GM23248 (cell line): ENCODE measurements around the gene GLIPR1L1. TPM values are rescaled to one million over a fixed set of nuclear protein-coding genes. Genes with fewer than 3 reads are reported as not detected.
A peak's percentile ranks its signal among the peaks of the same experiment; 100 is the strongest.

Experiments used
- DNase-seq: peaks from one replicate; pipeline ENCODE4 v3.0.0-alpha.2; 2015
- H2AFZ ChIP-seq: fragments of 200-600 bp; sonication (generic); 2 replicates; pipeline ENCODE4 v1.6.1; 2016; ENCODE audit warnings: antibody characterized with exemption
- H3F3A ChIP-seq: fragments of 200-600 bp; sonication (generic); 2 replicates; pipeline ENCODE4 v1.6.1; 2016; ENCODE audit warnings: mild to moderate bottlenecking, antibody characterized with exemption, mixed run types; ENCODE audit not compliant: insufficient read depth
- H3K27ac ChIP-seq: fragments of 200-600 bp; sonication (generic); 2 replicates; pipeline ENCODE4 v1.5.1; 2016; ENCODE audit warnings: mild to moderate bottlenecking
- H3K27me3 ChIP-seq: fragments of 200-600 bp; sonication (generic); replicated peaks from 2 replicates; pipeline ENCODE4 v1.6.1; 2016; ENCODE audit warnings: mild to moderate bottlenecking; ENCODE audit not compliant: insufficient read depth
- H3K36me3 ChIP-seq: fragments of 200-600 bp; sonication (generic); 2 replicates; pipeline ENCODE4 v1.6.1; 2016; ENCODE audit warnings: low read depth, mild to moderate bottlenecking
- H3K4me1 ChIP-seq: fragments of 200-600 bp; sonication (generic); 2 replicates; pipeline ENCODE4 v1.6.1; 2016; ENCODE audit warnings: mild to moderate bottlenecking; ENCODE audit not compliant: insufficient read depth
- H3K4me2 ChIP-seq: fragments of 200-600 bp; sonication (generic); one replicate; pipeline ENCODE4 v1.6.1; 2016; ENCODE audit warnings: mild to moderate bottlenecking; ENCODE audit not compliant: unreplicated experiment
- H3K4me3 ChIP-seq: fragments of 200-600 bp; sonication (generic); 2 replicates; pipeline ENCODE4 v1.5.1; 2016; ENCODE audit warnings: mild to moderate bottlenecking
- H3K79me2 ChIP-seq: fragments of 200-600 bp; sonication (generic); 2 replicates; pipeline ENCODE4 v1.6.1; 2016; ENCODE audit warnings: mild to moderate bottlenecking; ENCODE audit not compliant: insufficient read depth
- H3K9ac ChIP-seq: fragments of 200-600 bp; sonication (generic); 2 replicates; pipeline ENCODE4 v1.6.1; 2016; ENCODE audit warnings: mild to moderate bottlenecking
- H3K9me2 ChIP-seq: fragments of 200-600 bp; sonication (generic); 2 replicates; pipeline ENCODE4 v1.6.1; 2016; ENCODE audit warnings: mixed run types, mild to moderate bottlenecking, moderate library complexity; ENCODE audit not compliant: insufficient read depth
- H3K9me3 ChIP-seq: fragments of 200-600 bp; sonication (generic); one replicate; pipeline ENCODE4 v1.6.1; 2017; ENCODE audit warnings: low read depth
- H4K20me1 ChIP-seq: fragments of 200-600 bp; sonication (generic); 2 replicates; pipeline ENCODE4 v1.6.0; 2016; ENCODE audit not compliant: insufficient read depth
- EZH2 ChIP-seq: fragments of 200-600 bp; sonication (generic); IDR thresholded peaks from 2 replicates; pipeline ENCODE4 v1.6.1; 2018; ENCODE audit warnings: antibody characterized with exemption, mild to moderate bottlenecking; ENCODE audit not compliant: insufficient read depth, poor library complexity, severe bottlenecking
- EZH2phosphoT487 ChIP-seq: fragments of 200-600 bp; sonication (generic); IDR thresholded peaks from 2 replicates; pipeline ENCODE4 v1.6.1; 2018; ENCODE audit warnings: antibody characterized with exemption, moderate library complexity, mild to moderate bottlenecking, low read depth; ENCODE audit not compliant: insufficient read depth
- WGBS, 2 experiments: methylation state at CpG; one replicate each; pipeline ENCODE4 v1.1.6; 2015 to 2017; ENCODE audit warnings: low lambda C conversion rate in 2 of 2, low coverage in 1 of 2; ENCODE audit errors: missing lambda C conversion rate in 2 of 2; 5-methylcytosine and 5-hydroxymethylcytosine counted together
- in situ Hi-C: fragments of 300-500 bp; cut with MboI; formaldehyde crosslinking; loops from 2 replicates; pipeline ENCODE4 v1.15.0; 2020
- polyA plus RNA-seq: library from polyadenylated mRNA; unstranded; fragments of >200 nt; fragmentation: Nextera tagmentation; extraction: Ambion mirVana; gene quantifications from 2 replicates; pipeline ENCODE4 v1.2.1, GENCODE V29; 2016
- total RNA-seq: library from RNA; depleted of rRNA; stranded (reverse); fragments of >200 nt; shearing (Covaris generic); gene quantifications from 2 replicates; pipeline ENCODE4 v1.2.3, GENCODE V29; 2014

GLIPR1L1 gene
- total and polyA plus RNA-seq, 2 experiments from 2014 or later: not detected

DNA sequence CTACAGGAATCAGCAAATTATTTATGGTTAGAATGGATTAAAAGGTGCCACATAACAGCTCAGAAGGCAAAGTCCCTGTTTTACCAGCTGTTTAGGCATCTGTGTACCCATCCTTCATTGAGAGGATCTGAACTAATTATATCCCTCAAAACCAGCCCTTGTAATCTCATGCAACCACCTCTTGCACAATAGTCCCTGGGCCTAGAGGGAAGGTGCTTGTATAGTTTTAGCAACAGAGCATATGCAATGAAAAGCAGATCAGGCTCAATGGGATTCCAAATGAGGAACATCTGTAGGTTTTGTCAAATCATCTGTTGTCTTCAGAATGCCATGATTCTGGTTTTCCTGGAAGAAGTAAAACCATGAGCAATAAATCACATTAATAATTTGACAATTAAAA is 30.4 kb downstream of the GLIPR1L1 start:
- Histone ChIP-seq H4K20me1 (no peaks in the 10 kb centered on the region), H3K9me3 (no peaks in the 10 kb centered on the region), H3K36me3 (no peaks in the 10 kb centered on the region), H2AFZ (no peak overlapping the region), H3K9ac (no peak overlapping the region), H3K4me3 (no peak overlapping the region), H3K27me3 (no peaks in the 10 kb centered on the region), H3K4me1 (peaks cover 11% of the 10 kb centered on the region; the same call in 1 of the 2 replicates), H3K79me2 (no peaks in the 10 kb centered on the region), H3F3A (peaks cover 7% of the 10 kb centered on the region; the same call in 1 of the 2 replicates), H3K4me2 (no peak overlapping the region), H3K27ac (no peak overlapping the region), H3K9me2 (no peaks in the 10 kb centered on the region)
- TF ChIP-seq EZH2phosphoT487 (no peak), EZH2 (no peak)
- in situ Hi-C loops: no loop called here
- DNase-seq: peak; percentile 32

DNA sequence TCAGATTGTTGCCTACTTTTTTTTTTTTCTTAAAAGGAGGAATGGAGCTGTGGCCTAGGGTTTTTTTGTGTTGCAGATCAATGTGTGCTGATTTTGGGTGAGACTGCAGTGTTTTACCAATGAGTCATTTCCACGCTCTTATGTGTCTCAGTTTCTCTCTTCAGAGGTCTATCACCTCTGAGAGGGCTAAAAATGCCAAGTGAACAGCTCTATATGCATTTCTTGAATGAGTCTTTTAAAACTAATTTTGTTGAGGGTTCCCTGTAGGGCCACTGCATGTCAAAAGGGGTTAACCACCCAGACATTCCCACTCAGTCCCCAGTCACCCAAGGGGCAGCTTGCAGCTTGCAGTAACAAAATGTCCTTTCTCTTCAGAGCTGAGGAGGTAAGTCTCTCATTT is 32.2 kb downstream of the GLIPR1L1 start:
- 0 out of 2 replicates have a peak overlapping the region, but pooled peaks have one; percentile 39 for H2AFZ ChIP-seq
- peak; percentile 17 for DNase-seq
- H3K36me3 ChIP-seq: no peaks in the 10 kb centered on the region
- H3F3A ChIP-seq: peaks cover 7% of the 10 kb centered on the region; the same call in 1 of the 2 replicates
- H3K4me1 ChIP-seq: peaks cover 11% of the 10 kb centered on the region; the same call in 1 of the 2 replicates
- H3K9me2 ChIP-seq: no peaks in the 10 kb centered on the region
- no peak overlapping the region for H3K4me3 ChIP-seq
- H3K79me2 ChIP-seq: no peaks in the 10 kb centered on the region
- H3K4me2 ChIP-seq: no peak overlapping the region
- no peak for TF ChIP-seq EZH2phosphoT487
- no peak for TF ChIP-seq EZH2
- H3K27me3 ChIP-seq: no peaks in the 10 kb centered on the region
- no peaks in the 10 kb centered on the region for H4K20me1 ChIP-seq
- WGBS, 2 experiments: 74 to 88% methylated on average over 1 of the region's 1 CpG
- H3K9ac ChIP-seq: no peak overlapping the region
- in situ Hi-C loops: no loop called here
- no peak overlapping the region for H3K27ac ChIP-seq
- H3K9me3 ChIP-seq: no peaks in the 10 kb centered on the region

DNA sequence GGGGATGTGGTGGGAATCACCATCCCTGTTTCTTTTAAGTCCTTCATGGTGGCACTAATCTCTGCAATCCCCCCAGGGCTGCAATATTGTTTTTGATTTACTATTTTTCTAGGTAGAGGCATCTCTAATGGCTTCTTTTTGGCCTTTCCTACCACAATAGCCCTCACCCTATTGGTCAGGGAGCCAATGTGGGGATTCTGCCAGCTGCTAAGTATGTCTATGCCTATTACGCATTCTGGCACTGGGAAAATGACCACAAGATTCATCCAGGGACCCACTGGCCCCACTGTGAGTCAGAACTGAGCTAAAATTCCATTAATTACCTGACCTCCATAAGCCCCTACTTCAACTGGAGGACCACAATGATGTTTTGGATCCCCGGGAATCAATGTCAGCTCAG is 40.5 kb downstream of the GLIPR1L1 start:
- H3K4me1 ChIP-seq: no peaks in the 10 kb centered on the region
- H3K4me3 ChIP-seq: no peak overlapping the region
- no peaks in the 10 kb centered on the region for H3K36me3 ChIP-seq
- H3K4me2 ChIP-seq: no peak overlapping the region
- in situ Hi-C loops: no loop called here
- H3K79me2 ChIP-seq: no peaks in the 10 kb centered on the region
- no peak for DNase-seq
- no peaks in the 10 kb centered on the region for H3K9me2 ChIP-seq
- no peaks in the 10 kb centered on the region for H3K9me3 ChIP-seq
- no peak overlapping the region for H2AFZ ChIP-seq
- H4K20me1 ChIP-seq: no peaks in the 10 kb centered on the region
- H3K9ac ChIP-seq: no peak overlapping the region
- H3F3A ChIP-seq: no peaks in the 10 kb centered on the region
- H3K27ac ChIP-seq: no peak overlapping the region
- TF ChIP-seq EZH2phosphoT487 (no peak), EZH2 (no peak)
- 96 to 98% methylated on average over 2 of the region's 2 CpGs for WGBS, 2 experiments
- H3K27me3 ChIP-seq: no peaks in the 10 kb centered on the region

DNA sequence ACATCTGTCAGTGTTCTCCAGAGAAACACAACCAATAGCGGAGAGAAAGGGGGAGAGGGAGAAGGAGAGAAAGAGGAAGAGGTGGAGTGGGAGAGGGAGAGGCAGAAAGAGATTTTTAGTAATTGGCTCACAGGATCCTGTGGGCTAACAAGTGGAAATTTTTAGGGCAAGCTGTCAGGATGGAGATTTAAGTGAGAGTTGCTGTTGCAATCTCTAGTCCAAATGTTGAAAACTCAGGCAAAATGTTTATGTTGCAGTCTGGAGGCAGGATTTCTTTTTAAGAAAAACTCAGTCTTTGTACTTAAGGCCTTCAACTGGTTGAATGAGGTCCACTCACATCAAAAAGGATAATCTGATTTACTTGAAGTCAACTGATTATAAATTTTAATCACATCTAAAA is 43.9 kb downstream of the GLIPR1L1 start:
- H3K9me2 ChIP-seq: no peaks in the 10 kb centered on the region
- no peak overlapping the region for H3K9ac ChIP-seq
- no peaks in the 10 kb centered on the region for H3K4me1 ChIP-seq
- peak; percentile 23 for DNase-seq
- H3K27ac ChIP-seq: no peak overlapping the region
- H3F3A ChIP-seq: no peaks in the 10 kb centered on the region
- H4K20me1 ChIP-seq: no peaks in the 10 kb centered on the region
- in situ Hi-C loops: no loop called here
- no peak overlapping the region for H3K4me3 ChIP-seq
- no peaks in the 10 kb centered on the region for H3K79me2 ChIP-seq
- peak overlapping the region; percentile 56 for H2AFZ ChIP-seq
- H3K9me3 ChIP-seq: no peaks in the 10 kb centered on the region
- H3K36me3 ChIP-seq: no peaks in the 10 kb centered on the region
- H3K27me3 ChIP-seq: no peaks in the 10 kb centered on the region
- no peak overlapping the region for H3K4me2 ChIP-seq
- 40 to 60% methylated on average over 1 of the region's 1 CpG for WGBS, 2 experiments
- TF ChIP-seq EZH2 (no peak), EZH2phosphoT487 (no peak)

DNA sequence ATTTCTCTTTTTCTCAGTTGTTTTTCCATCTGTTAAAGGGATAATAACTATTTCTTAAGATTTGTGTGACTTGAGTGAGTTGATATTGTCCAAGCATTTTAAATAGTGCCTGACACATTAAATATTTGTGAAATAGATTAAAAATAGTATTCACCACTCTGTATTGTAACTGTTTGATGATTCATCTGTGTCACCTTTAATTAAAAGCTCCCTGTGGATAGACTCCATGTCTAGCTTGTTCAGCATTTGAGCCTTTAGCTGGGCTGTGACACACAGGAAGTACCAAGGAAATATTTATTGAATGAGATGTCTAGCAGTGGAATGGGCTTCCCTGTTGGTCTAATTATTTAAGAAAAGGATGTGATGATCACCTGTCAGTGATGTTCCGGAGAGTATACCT is 54.6 kb downstream of the GLIPR1L1 start:
- DNase-seq: peak; percentile 75
- peak overlapping the region; percentile 73; the same call in 1 of the 2 replicates for H3K4me3 ChIP-seq
- in situ Hi-C loops: no loop called here

More for the DNA sequence above, 54.6 kb downstream of the GLIPR1L1 start:
- 56 to 64% methylated on average over 1 of the region's 1 CpG for WGBS, 2 experiments
- Histone ChIP-seq H3K9me3 (no peaks in the 10 kb centered on the region), H4K20me1 (no peaks in the 10 kb centered on the region), H3K4me1 (peaks cover 35% of the 10 kb centered on the region), H3K27ac (peak overlapping the region; percentile 74), H2AFZ (peak overlapping the region; percentile 91), H3K27me3 (no peaks in the 10 kb centered on the region), H3K4me2 (peak overlapping the region; percentile 80), H3K36me3 (no peaks in the 10 kb centered on the region), H3K9ac (peak overlapping the region; percentile 81), H3F3A (peaks cover 26% of the 10 kb centered on the region), H3K79me2 (no peaks in the 10 kb centered on the region), H3K9me2 (no peaks in the 10 kb centered on the region)
- TF ChIP-seq EZH2 (no peak), EZH2phosphoT487 (no peak)
